BJ (cell line): ENCODE results near the gene UGT2A3. TPM values are rescaled to one million over a fixed set of nuclear protein-coding genes. Genes with fewer than 3 reads are reported as not detected.

Experiments used
- CTCF ChIA-PET: fragments of 350-600 bp; formaldehyde crosslinking; extraction: SDS; loops from one replicate; lab custom pipeline; 2021; ENCODE audit warnings: antibody characterized with exemption, inconsistent platforms; lab: Yijun Ruan, JAX
- POLR2A ChIA-PET: fragments of 300-600 bp; sonication (Branson Sonifier 250); formaldehyde crosslinking; extraction: SDS; loops from one replicate; lab custom pipeline; 2021; ENCODE audit warnings: antibody characterized with exemption; lab: Charles Lee
- DNase-seq: peaks from one replicate; pipeline ENCODE4 v3.0.0-alpha.2; 2011; ENCODE audit warnings: low read depth
- H3K27me3 ChIP-seq: 2 replicates; pipeline ENCODE4 v1.6.0; 2011; ENCODE audit warnings: low read length; ENCODE audit not compliant: control insufficient read depth, insufficient read depth
- H3K36me3 ChIP-seq: 2 replicates; pipeline ENCODE4 v1.5.1; 2011; ENCODE audit warnings: low read length; ENCODE audit not compliant: control insufficient read depth, insufficient read depth
- H3K4me3 ChIP-seq: 2 replicates; pipeline ENCODE4 v1.5.1; 2011; ENCODE audit warnings: low read depth, mild to moderate bottlenecking, control low read depth, low read length
- polyA plus RNA-seq: library from polyadenylated mRNA; depleted of rRNA; stranded (reverse); fragments of >200 nt; gene quantifications from 2 replicates; pipeline ENCODE4 v1.2.3, GENCODE V29; 2011
- TF ChIP-seq, protein P1 (sequence below): IDR thresholded peaks from 2 replicates; pipeline ENCODE4 v1.5.1; 2011; ENCODE audit warnings: low read depth, mild to moderate bottlenecking, control low read depth, inconsistent platforms, low read length, moderate library complexity; ENCODE audit not compliant: insufficient read depth

Gene UGT2A3
- polyA plus RNA-seq, 1 experiment: not detected

DNA sequence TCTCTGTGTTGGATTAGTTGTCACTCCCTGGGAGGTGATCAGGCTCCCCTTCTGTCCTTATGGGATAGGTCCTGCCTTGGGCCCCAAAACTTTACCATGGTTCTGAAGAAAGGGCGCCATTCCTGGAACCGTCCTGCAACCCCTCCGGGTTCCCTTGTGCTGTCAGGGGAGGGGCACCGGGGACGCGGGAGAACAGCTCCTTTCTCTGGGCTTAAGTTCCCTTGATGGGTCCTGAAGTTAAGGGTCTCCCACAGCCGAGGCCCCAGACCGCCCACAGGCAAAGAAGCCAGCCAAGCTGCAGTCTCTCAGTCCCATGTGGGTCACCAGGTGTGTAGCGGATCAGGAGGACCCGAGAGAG is 44.8 kb downstream of the UGT2A3 start:
- CTCF ChIA-PET: no interaction called here
- Histone ChIP-seq H3K4me3 (no peak overlapping the region), H3K27me3 (no peaks in the 10 kb centered on the region), H3K36me3 (no peaks in the 10 kb centered on the region)
- DNase-seq: no peak
- POLR2A ChIA-PET: no interaction called here
- TF ChIP-seq, protein P1, sequence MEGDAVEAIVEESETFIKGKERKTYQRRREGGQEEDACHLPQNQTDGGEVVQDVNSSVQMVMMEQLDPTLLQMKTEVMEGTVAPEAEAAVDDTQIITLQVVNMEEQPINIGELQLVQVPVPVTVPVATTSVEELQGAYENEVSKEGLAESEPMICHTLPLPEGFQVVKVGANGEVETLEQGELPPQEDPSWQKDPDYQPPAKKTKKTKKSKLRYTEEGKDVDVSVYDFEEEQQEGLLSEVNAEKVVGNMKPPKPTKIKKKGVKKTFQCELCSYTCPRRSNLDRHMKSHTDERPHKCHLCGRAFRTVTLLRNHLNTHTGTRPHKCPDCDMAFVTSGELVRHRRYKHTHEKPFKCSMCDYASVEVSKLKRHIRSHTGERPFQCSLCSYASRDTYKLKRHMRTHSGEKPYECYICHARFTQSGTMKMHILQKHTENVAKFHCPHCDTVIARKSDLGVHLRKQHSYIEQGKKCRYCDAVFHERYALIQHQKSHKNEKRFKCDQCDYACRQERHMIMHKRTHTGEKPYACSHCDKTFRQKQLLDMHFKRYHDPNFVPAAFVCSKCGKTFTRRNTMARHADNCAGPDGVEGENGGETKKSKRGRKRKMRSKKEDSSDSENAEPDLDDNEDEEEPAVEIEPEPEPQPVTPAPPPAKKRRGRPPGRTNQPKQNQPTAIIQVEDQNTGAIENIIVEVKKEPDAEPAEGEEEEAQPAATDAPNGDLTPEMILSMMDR: no peak

DNA sequence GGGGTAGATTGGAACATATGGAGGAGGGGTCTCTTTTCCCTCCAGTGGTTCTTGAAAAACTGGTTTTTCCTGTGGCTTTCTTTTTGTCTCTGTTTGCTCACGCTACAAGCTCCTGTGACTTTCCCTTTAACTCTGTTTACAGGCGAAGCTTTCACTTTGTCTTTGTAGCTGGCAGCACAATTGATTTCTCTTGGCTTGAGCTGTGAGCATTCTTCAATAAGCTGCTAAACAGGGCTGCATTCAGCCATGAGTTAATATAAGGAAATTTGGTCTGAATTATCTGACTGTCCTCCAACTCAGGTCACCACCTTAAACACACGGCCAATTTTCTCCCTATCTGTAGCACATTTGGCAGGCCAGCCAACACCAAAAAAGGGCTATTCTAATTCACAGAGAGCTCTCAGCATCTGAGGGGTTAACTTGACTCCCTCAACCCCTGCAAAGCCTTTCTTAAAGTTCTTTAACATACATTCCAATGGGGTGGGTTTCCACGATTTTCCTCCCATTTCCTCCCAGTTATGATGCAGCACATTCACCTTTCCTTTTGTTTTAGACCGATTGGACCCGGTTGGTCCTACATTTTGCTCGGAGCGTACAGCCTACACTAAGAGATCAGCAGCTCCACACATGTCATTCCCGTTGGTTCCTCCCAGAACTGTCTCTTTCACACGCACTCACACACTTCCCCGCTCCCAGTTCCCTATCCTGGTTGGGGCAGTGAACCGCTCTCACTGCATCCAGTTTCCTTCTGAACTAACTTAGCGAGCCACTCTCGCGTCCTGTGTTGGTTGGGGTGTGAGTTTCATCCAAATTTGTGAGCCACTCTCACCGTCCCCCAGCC is 45.4 kb downstream of the UGT2A3 start:
- CTCF ChIA-PET: no interaction called here

DNA sequence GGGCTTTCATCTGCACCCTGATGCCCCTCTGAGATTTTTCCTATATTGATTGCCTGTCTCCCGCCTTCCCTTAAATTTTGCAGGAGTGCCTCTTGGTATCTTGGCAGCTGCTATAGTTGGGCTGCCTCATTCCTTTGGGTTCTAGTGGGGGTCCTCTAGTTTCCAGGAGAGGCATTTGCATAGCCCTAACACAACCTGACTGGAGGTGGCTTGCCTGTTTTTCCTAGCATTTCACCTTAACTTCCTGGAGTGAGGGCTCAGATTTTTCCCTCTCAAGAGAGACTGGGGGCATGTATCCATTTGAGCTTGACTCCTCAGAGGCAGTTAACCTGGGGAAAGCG is 46.0 kb downstream of the UGT2A3 start:
- DNase-seq: no peak
- Histone ChIP-seq H3K36me3 (no peaks in the 10 kb centered on the region), H3K4me3 (no peak overlapping the region), H3K27me3 (no peaks in the 10 kb centered on the region)
- TF ChIP-seq, protein P1: no peak
- ChIA-PET CTCF (no interaction called here), POLR2A (no interaction called here)

More for the DNA sequence above, 45.4 kb downstream of the UGT2A3 start:
- TF ChIP-seq, protein P1: no peak
- DNase-seq: no peak
- H3K4me3 ChIP-seq: no peak overlapping the region
- no peaks in the 10 kb centered on the region for H3K36me3 ChIP-seq
- H3K27me3 ChIP-seq: no peaks in the 10 kb centered on the region
- POLR2A ChIA-PET: no interaction called here

DNA sequence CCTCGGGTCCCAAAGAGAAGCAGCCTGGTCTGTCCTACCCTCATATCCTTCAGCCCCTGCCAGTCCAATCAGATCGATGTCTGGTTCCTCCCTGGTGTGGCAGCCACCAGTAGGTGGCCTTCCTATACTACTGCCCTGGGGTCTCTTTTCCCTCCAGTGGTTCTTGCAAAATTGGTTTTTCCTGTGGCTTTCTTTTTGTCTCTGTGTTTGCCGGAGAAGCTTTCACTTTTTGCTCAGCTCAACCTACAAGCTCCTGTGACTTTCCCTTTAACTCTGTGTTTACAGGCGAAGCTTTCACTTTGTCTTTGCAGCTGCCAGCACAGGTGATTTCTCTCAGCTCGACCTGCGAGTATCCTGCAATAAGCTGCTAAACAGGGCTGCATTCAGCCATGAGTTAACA is 46.8 kb downstream of the UGT2A3 start:
- Histone ChIP-seq H3K4me3 (no peak overlapping the region), H3K36me3 (no peaks in the 10 kb centered on the region), H3K27me3 (no peaks in the 10 kb centered on the region)
- no peak for DNase-seq
- ChIA-PET CTCF (no interaction called here), POLR2A (no interaction called here)
- TF ChIP-seq, protein P1: no peak

DNA sequence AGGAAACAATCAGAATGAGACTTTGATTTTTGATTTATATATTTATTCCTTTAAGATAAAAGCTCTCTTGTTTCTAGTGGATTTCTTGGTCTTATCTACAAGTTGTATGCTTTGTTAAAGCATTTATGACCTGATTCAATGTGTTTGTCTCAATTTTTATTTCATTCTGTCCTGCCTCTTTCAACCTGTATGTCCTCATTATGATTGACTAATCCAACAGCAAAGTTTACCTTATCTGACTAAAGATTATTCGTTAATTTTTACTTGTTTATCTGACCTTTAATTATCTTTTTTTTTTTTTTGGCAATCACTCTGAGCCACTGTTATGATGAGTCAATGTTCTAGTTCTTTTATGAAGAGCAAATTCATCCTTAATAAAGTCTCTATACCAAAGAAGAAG is 54.9 kb downstream of the UGT2A3 start:
- no peaks in the 10 kb centered on the region for H3K27me3 ChIP-seq
- TF ChIP-seq, protein P1: no peak
- POLR2A ChIA-PET: no interaction called here
- CTCF ChIA-PET: no interaction called here
- DNase-seq: no peak
- H3K36me3 ChIP-seq: no peaks in the 10 kb centered on the region
- no peak overlapping the region for H3K4me3 ChIP-seq
